GM21786 (cell line): Measurements from ENCODE around the gene WWP2.
"Not testable (repeated sequence)": the region's sequence is repeated elsewhere in the genome, so short reads cannot be mapped to it uniquely, and the experiment has no call there.

Source experiments
- ATAC-seq: cut with Tn5 transposase; IDR thresholded peaks from one replicate; pipeline ENCODE4 v1.9.1; 2021; ENCODE audit not compliant: unreplicated experiment

The WWP2 gene

GRCh38 chr16:69939821-69940585 is 177.9 kb downstream of the WWP2 start:
- ATAC-seq = no peak

- no peak for ATAC-seq
These were observed 178.5 kb downstream of the WWP2 start for GRCh38 chr16:69940676-69941075.

DNA sequence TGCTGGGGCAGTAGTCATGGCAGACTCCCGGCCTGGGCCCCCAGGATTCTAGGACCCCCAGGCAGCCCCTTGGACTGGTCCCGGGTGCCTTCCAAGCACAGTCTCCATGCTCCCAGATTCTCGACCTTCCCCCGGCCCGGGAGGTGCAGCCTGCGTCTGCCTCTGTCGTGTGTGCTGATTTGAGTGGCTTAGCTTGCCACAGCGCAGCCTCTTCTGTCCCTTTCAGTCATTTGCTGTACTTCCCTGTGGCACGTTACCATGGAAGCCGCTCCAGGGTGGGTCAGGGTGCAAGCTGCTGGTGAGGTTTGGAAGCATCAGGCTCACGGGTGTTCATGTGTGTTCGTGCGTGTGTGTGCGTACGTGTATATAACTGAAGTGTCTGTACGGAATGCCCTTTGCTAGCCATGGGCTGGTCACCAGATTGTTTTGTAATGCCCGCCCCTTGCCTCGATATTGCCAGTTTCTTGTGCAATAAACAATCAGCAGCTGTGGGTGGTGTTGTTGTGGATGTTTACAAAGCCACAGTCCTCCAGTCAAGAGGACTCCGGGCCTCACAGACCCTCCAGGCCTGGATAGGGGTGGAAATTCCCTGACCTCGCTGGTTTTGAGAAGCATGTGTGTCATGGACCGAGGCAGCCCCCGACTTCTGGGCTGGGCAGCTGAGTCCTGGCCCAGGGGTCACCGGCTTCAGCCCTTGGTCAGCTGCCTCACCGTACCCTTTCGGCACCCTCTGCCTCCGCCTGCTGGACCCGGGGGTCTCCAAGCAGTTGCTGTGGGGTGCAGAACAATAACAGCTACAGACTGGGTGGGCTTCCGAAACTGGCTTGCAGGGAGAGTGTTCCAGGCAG is 179.3 kb downstream of the WWP2 start:
- ATAC-seq = no peak

GRCh38 chr16:69942099-69942491 is 180.0 kb downstream of the WWP2 start:
- no peak for ATAC-seq

GRCh38 chr16:69942627-69943170 is 180.6 kb downstream of the WWP2 start:
- no peak for ATAC-seq

DNA sequence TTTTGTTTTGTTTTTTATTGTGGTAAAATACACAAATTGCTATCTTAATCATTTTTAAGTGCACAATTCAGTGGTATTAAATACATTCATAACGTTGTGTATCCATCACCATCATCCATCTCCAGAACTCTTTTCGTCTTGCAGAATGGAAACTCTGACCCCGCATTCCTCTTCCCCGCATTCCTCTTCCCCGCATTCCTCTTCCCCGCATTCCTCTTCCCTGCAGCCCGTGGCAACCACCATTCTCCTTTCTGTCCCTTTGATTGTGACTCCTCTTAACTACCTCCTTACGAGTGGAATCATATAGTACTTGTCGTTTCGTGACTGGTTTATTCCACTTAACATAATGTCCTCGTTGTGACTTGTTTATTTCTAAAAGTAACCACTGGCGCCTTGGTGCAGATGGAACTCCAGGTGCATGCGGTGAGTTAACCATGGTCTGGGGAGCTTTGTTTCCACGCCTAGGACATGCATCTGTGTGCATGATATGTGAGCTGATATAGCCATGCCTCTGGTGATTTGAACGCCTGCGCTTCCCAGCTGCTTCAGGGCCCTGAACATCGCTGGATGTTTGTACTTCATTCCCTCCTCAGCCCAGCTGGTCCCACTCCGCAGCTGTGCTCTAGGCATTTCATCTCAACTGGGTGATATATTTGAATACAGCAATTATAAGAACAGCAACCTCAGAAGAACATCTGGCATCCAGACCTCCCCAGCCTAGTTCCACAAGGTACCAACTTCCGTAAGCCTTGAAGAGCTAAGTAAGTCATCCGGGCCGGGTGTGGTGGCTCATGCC is 181.3 kb downstream of the WWP2 start:
- ATAC-seq = not testable (repeated sequence)

- not testable (repeated sequence) for ATAC-seq
These were observed 188.3 kb downstream of the WWP2 start for GRCh38 chr16:69950411-69950810.

DNA sequence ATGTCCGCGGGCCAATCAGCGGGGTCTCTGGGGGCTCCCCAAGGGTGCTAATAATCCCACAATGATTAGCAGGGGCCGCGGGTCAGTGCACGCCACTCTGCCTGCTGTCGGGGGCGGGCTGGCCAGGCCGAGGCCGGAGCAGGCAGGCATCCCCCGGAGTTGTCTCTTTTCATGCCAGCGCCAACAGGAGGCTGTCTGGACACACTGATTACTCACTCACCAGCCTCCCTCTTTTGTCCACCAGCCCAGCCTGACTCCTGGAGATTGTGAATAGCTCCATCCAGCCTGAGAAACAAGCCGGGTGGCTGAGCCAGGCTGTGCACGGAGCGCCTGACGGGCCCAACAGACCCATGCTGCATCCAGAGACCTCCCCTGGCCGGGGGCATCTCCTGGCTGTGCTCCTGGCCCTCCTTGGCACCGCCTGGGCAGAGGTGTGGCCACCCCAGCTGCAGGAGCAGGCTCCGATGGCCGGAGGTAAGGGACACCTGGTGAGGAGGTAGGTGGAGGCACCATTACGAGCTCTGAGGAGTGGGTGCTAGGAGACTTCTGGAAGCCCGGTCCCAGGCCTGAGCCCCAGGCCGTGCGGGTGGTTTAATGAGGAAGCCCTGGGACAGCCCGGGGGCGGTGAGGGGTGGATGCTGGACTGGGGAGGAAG is 189.0 kb downstream of the WWP2 start, which contains the start of gene CLEC18A:
CLEC18A (plus strand) TSS at position 318 of the 655 bp plus-strand sequence; CDS start at position 351, 33 bp downstream.
- ATAC-seq = not testable (repeated sequence)

GRCh38 chr16:69951672-69952031 is 189.5 kb downstream of the WWP2 start:
- ATAC-seq = not testable (repeated sequence)

GRCh38 chr16:69952116-69952515 is 190.0 kb downstream of the WWP2 start:
- not testable (repeated sequence) for ATAC-seq

GRCh38 chr16:69952572-69953355 is 190.6 kb downstream of the WWP2 start:
- not testable (repeated sequence) for ATAC-seq

- not testable (repeated sequence) for ATAC-seq
These were observed 192.1 kb downstream of the WWP2 start for GRCh38 chr16:69954241-69954640.

GRCh38 chr16:69963312-69963711 is 201.2 kb downstream of the WWP2 start:
- ATAC-seq = not testable (repeated sequence)

DNA sequence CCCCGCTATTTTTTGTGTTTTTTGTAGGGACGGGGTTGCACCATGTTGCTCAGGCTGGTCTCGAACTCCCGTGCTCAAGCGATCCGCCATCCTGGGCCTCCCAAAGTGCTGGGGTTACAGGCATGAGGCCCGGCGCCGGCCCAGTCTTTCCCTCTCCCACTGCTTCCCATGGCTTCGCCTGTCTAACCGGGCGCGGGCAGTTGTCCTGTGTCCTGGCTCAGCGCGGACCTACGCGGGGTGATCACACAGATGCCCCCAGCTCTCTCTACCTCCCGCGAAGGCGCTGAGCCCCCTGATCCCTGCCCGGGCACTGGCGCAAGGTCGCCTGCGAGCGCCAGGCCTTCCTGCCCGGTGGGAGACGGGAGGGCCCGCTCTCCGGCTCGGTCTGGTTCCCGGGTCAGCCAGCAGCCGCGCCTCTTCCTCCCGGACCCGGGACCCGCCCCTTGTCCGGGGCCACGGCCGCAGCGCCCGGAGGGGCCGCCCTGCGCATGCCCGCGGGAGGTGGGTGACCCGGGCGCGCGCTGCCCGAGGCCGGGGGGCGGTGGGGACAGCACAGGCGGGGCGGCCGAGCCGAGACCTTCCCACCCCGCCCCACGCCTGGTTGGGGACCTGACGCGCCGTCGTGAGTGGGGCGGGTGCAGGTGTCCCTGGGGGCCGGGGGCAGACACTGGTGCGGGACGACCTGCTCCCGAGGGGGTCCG is 203.0 kb downstream of the WWP2 start:
- ATAC-seq = not testable (repeated sequence)

DNA sequence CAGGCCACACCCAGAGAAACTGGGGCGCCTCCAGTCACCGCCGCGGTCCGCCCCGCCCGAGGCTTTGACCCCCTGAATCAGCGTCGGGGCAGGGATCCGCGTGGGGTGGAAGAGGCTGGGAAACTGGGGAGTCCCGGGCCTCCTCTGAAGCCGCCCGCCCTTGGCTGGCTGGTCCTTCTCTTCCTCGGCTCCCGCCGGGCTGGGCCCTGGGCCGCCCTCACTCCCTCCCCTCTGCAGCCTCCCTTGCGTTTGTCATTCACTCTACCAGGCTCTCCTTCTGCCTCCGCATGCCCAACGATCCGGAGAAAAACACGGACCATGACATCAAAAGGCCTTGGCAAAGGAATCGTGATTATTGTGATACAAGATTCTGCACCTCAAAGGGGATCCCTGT is 203.5 kb downstream of the WWP2 start:
- ATAC-seq = not testable (repeated sequence)

DNA sequence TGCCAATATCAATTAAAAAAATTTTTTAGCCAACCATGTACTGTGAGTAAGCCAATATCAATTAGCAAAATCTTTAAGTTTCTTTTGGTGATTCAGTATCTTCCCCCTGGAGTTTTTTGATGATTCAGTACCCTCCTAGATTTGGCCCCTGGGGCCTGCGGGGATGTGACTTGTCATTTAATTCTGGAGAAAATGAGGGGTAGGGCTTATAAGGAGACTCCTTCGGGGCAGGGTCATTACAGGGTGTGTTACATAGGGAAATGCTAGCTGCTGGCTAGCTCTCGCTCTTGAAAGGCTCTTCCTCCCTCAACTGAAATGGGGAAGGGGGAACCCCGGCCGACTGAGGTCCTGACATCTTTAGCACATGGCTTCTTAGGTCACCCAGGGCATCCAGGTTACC is 205.6 kb downstream of the WWP2 start:
- not testable (repeated sequence) for ATAC-seq

- ATAC-seq = not testable (repeated sequence)
These were observed 206.0 kb downstream of the WWP2 start for GRCh38 chr16:69968125-69968524.

DNA sequence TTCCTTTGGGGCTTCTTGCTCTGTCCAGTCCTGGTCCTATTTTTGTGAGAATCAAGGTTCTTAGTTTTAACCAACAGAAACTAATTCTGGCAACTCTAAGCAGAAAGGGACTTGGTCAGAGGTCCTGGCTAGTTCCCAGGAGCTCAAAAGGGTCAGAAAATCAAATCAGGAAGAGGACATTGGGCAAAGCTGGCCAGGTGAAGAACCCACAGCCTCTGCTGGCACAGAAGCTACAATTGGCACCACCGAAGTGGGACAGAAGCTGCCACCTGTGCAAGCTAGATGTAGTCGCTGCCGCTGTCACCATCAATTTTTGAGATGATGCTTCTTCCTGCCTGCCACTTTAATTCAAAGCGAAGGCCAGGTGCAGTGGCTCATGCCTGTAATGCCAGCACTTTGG is 207.5 kb downstream of the WWP2 start:
- not testable (repeated sequence) for ATAC-seq

DNA sequence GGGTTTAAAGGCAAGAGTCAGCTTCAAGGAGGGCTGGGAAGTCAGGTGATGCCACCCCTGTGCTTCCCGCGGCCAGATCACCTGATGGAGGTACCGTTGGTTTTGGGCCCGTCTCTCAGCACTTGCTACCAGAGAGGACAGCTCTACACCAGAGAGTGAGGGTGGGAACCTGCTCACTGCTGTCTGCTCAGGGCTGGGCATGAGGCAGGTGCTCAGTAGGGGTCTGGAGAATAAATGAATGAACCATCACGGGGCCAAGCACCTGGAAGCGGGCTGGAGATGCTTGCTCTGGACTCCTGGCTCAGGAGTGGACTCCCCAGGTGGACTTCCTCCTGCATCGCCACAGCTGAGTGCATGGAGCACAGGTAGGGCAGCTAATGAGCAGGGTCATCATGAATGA is 210.0 kb downstream of the WWP2 start:
- not testable (repeated sequence) for ATAC-seq
